Measurements from ENCODE around the gene NCAPD2. TPM values are rescaled to one million over a fixed set of nuclear protein-coding genes. Genes with fewer than 3 reads are reported as not detected.

NCAPD2 gene
- total RNA-seq, 1 donor from 2014 or later, result 11.7 TPM

DNA sequence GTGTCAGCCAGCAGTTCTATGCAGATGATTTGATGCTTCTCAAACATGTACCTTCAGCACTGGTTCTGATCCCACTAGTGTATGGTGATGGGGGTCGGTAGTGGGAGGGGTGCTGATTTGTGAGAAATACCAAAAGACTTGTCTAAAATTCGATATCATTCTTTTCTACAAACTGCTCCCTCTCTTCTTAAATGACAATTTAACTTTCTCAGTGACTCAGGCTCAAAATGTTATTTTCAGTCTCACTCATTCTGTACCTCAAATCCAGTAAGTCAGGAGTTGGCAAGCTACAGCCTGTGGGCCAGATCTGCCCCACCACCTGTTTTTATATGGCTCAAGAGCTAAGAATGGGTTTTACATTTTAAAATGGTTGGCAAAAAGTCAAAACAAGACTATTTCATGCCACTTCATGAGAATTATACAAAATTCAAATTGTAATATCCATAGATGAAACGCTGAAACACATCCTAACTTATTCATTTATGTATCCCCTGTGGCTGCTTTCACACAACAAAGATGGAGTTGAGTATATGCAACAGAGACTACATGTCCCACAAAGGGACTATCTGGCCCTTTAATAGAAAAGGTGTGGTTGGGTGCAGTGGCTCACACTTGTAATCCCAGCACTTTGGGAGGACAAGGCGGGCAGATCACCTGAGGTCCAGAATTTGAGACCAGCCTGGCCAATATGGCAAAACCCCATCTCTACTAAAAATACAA is 80.8 kb downstream of the NCAPD2 start:
- Histone ChIP-seq H3K9me3 (no peaks in the 10 kb centered on the region), H3K36me3 (peaks cover 95 to 96% of the 10 kb centered on the region in 2 donors), H3K27me3 (no peaks in the 10 kb centered on the region), H3K27ac (no peak overlapping the region), H3K4me3 (no peak overlapping the region), H3K4me1 (no peaks in the 10 kb centered on the region)
- DNase-seq (ENCODE audit: low spot score in 2 of 2), result no peak
- TF ChIP-seq, protein P1, sequence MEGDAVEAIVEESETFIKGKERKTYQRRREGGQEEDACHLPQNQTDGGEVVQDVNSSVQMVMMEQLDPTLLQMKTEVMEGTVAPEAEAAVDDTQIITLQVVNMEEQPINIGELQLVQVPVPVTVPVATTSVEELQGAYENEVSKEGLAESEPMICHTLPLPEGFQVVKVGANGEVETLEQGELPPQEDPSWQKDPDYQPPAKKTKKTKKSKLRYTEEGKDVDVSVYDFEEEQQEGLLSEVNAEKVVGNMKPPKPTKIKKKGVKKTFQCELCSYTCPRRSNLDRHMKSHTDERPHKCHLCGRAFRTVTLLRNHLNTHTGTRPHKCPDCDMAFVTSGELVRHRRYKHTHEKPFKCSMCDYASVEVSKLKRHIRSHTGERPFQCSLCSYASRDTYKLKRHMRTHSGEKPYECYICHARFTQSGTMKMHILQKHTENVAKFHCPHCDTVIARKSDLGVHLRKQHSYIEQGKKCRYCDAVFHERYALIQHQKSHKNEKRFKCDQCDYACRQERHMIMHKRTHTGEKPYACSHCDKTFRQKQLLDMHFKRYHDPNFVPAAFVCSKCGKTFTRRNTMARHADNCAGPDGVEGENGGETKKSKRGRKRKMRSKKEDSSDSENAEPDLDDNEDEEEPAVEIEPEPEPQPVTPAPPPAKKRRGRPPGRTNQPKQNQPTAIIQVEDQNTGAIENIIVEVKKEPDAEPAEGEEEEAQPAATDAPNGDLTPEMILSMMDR (IDR thresholded peaks at IDR 0.05), result no peak
- intact Hi-C loops (cut with DNase I), result no loop called here

DNA sequence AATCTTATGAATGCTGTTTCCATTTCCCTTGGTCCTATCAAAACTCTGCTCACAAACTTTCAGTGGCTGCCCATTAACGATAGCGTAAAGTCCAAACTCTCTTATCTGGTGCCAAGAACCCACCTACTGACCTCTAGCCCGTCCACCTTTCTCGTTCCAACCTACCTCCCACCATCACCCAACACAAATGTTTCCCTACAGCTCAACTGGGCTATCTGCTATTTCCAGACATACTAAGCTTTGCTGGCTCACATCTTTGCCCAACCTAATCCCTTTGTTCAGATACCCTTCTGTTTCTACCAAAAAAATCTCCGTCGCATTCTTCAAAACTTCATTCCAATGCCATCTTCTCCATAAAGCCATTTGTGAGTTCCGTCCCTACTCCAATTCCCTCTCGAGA is 81.7 kb downstream of the NCAPD2 start:
- H3K9me3 ChIP-seq, result no peaks in the 10 kb centered on the region
- peaks cover 96 to 97% of the 10 kb centered on the region in 2 donors for H3K36me3 ChIP-seq
- no peak for DNase-seq (ENCODE audit: low spot score in 2 of 2)
- H3K27ac ChIP-seq, result no peak overlapping the region
- no peaks in the 10 kb centered on the region for H3K27me3 ChIP-seq
- H3K4me1 ChIP-seq, result no peaks in the 10 kb centered on the region
- no peak overlapping the region for H3K4me3 ChIP-seq
- TF ChIP-seq, protein P1 (IDR thresholded peaks at IDR 0.05), result no peak
- intact Hi-C loops (cut with DNase I), result no loop called here

Other genes with a start within 250 kb of the NCAPD2 start
- gene PLEKHG6, start 183.4 kb upstream of the NCAPD2 start, total RNA-seq, result not detected
- gene TNFRSF1A, start 152.0 kb upstream of the NCAPD2 start, total RNA-seq, result 528 TPM
- 14.3 TPM for gene SCNN1A, start 118.5 kb upstream of the NCAPD2 start, total RNA-seq
- 284 TPM for gene LTBR, start 109.9 kb upstream of the NCAPD2 start, total RNA-seq
- not detected for gene CD27, start 49.1 kb upstream of the NCAPD2 start, total RNA-seq
- 16.8 TPM for gene TAPBPL, start 42.1 kb upstream of the NCAPD2 start, total RNA-seq
- 17.1 TPM for gene VAMP1, start 23.4 kb upstream of the NCAPD2 start, total RNA-seq
- 112 TPM for gene MRPL51, start 840 bp upstream of the NCAPD2 start, total RNA-seq
- gene GAPDH, start 40.4 kb downstream of the NCAPD2 start, total RNA-seq, result 3,445 TPM
- 35.0 TPM for gene IFFO1, start 61.9 kb downstream of the NCAPD2 start, total RNA-seq
- gene NOP2, start 74.2 kb downstream of the NCAPD2 start, total RNA-seq, result 77.4 TPM
- gene CHD4, start 113.3 kb downstream of the NCAPD2 start, total RNA-seq, result 185 TPM
- gene LPAR5, start 141.9 kb downstream of the NCAPD2 start, total RNA-seq, result 0.21 TPM
- 10.6 TPM for gene ACRBP, start 153.3 kb downstream of the NCAPD2 start, total RNA-seq
- gene ING4, start 169.0 kb downstream of the NCAPD2 start, total RNA-seq, result 2.6 TPM
- gene ZNF384, start 195.3 kb downstream of the NCAPD2 start, total RNA-seq, result 15.1 TPM
- not detected for gene PIANP, start 206.7 kb downstream of the NCAPD2 start, total RNA-seq
- 221 TPM for gene COPS7A, start 229.9 kb downstream of the NCAPD2 start, total RNA-seq

Data from ascending aorta (tissue), 2 donors.